ENCODE measurements around the gene SMS.

The SMS gene

GRCh38 chrX:21911481-21911880 is 29.0 kb upstream of the SMS start:
- TF ChIP-seq POLR2AphosphoS5 (IDR thresholded peaks at IDR 0.05; ENCODE audit: low read depth) (no peak), CTCF (IDR thresholded peaks at IDR 0.05; ENCODE audit: insufficient read depth, low read length) (no peak), REST (IDR thresholded peaks at IDR 0.05; ENCODE audit: insufficient replicate concordance, low read depth) (no peak)
- Histone ChIP-seq H3K27me3 (ENCODE audit: insufficient read depth, poor library complexity, severe bottlenecking) (no peaks in the 10 kb centered on the region), H3K27ac (replicated peaks) (no peak overlapping the region), H3K4me3 (replicated peaks; ENCODE audit: insufficient read depth, low read length) (no peak overlapping the region)
- no peak for DNase-seq (ENCODE audit: low read depth in 1 of 2, low spot score in 1 of 2)

- H3K27ac ChIP-seq (replicated peaks), result no peak overlapping the region
- no peaks in the 10 kb centered on the region for H3K27me3 ChIP-seq (ENCODE audit: insufficient read depth, poor library complexity, severe bottlenecking)
- no peak for TF ChIP-seq SPI1 (IDR thresholded peaks at IDR 0.05; ENCODE audit: borderline replicate concordance, low read depth)
- TF ChIP-seq CTCF (IDR thresholded peaks at IDR 0.05; ENCODE audit: insufficient read depth, low read length), result no peak
- TF ChIP-seq POLR2AphosphoS5 (IDR thresholded peaks at IDR 0.05; ENCODE audit: low read depth), result no peak
- TF ChIP-seq GABPA (IDR thresholded peaks at IDR 0.05; ENCODE audit: low read depth), result no peak
- TF ChIP-seq REST (IDR thresholded peaks at IDR 0.05; ENCODE audit: insufficient replicate concordance, low read depth), result no peak
- H3K4me3 ChIP-seq (replicated peaks; ENCODE audit: insufficient read depth, low read length), result no peak overlapping the region
- DNase-seq (ENCODE audit: low read depth in 1 of 2, low spot score in 1 of 2), result no peak
These were observed 28.3 kb upstream of the SMS start for GRCh38 chrX:21912220-21912619.

- no peak for TF ChIP-seq POLR2AphosphoS5 (IDR thresholded peaks at IDR 0.05; ENCODE audit: low read depth)
- TF ChIP-seq CTCF (IDR thresholded peaks at IDR 0.05; ENCODE audit: insufficient read depth, low read length), result no peak
- TF ChIP-seq SPI1 (IDR thresholded peaks at IDR 0.05; ENCODE audit: borderline replicate concordance, low read depth), result no peak
- no peak for TF ChIP-seq GABPA (IDR thresholded peaks at IDR 0.05; ENCODE audit: low read depth)
- TF ChIP-seq REST (IDR thresholded peaks at IDR 0.05; ENCODE audit: insufficient replicate concordance, low read depth), result no peak
- no peak overlapping the region for H3K4me3 ChIP-seq (replicated peaks; ENCODE audit: insufficient read depth, low read length)
- H3K27me3 ChIP-seq (ENCODE audit: insufficient read depth, poor library complexity, severe bottlenecking), result no peaks in the 10 kb centered on the region
- DNase-seq (ENCODE audit: low read depth in 1 of 2, low spot score in 1 of 2), result no peak
- no peak overlapping the region for H3K27ac ChIP-seq (replicated peaks)
These were observed 27.5 kb upstream of the SMS start for GRCh38 chrX:21912989-21913388.
